NCI-H146 treated with DMSO at 0.1 percent for 48 hours (cell line): ENCODE results near the gene TNRC18.
"Not testable (repeated sequence)": the region's sequence is repeated elsewhere in the genome, so short reads cannot be mapped to it uniquely, and the experiment has no call there.

Experiments
- DNase-seq: peaks from one replicate; lab custom pipeline; 2025; ENCODE audit not compliant: unreplicated experiment; lab: John Stamatoyannopoulos, UW

The TNRC18 gene

GRCh38 chr7:5276611-5277010 lies 147.0 kb downstream of the TNRC18 start:
- DNase-seq, result no peak

- not testable (repeated sequence) for DNase-seq
These were observed 147.5 kb downstream of the TNRC18 start for GRCh38 chr7:5276123-5276522.

GRCh38 chr7:5275510-5275909 lies 148.1 kb downstream of the TNRC18 start:
- not testable (repeated sequence) for DNase-seq

- DNase-seq, result not testable (repeated sequence)
These were observed 148.6 kb downstream of the TNRC18 start for GRCh38 chr7:5274985-5275431.

- DNase-seq, result no peak
These were observed 149.2 kb downstream of the TNRC18 start for GRCh38 chr7:5274441-5274840.

- DNase-seq, result not testable (repeated sequence)
These were observed 149.7 kb downstream of the TNRC18 start for GRCh38 chr7:5273831-5274405.

GRCh38 chr7:5270788-5271187 lies 152.8 kb downstream of the TNRC18 start:
- DNase-seq, result no peak

GRCh38 chr7:5269992-5270657 lies 153.5 kb downstream of the TNRC18 start:
- DNase-seq, result not testable (repeated sequence)

GRCh38 chr7:5267829-5268228 lies 155.8 kb downstream of the TNRC18 start:
- not testable (repeated sequence) for DNase-seq

GRCh38 chr7:5266191-5267028 lies 157.2 kb downstream of the TNRC18 start:
- no peak for DNase-seq

- DNase-seq, result no peak
These were observed 158.1 kb downstream of the TNRC18 start for GRCh38 chr7:5265320-5266190.

GRCh38 chr7:5263066-5263465 lies 160.6 kb downstream of the TNRC18 start:
- not testable (repeated sequence) for DNase-seq

GRCh38 chr7:5260530-5261068 lies 163.0 kb downstream of the TNRC18 start:
- not testable (repeated sequence) for DNase-seq
